HG02970 (cell line): ENCODE data around the gene AANAT.
"Not testable (repeated sequence)": the region's sequence is repeated elsewhere in the genome, so short reads cannot be mapped to it uniquely, and the experiment has no call there.

ENCODE experiments used
- ATAC-seq: cut with Tn5 transposase; IDR thresholded peaks from one replicate; pipeline ENCODE4 v1.9.1; 2021; ENCODE audit warnings: mild to moderate bottlenecking, moderate library complexity, moderate number of reproducible peaks; ENCODE audit not compliant: unreplicated experiment, low FRiP score

The AANAT gene

GRCh38 chr17:76501827-76502307 lies 34.5 kb downstream of the AANAT start:
- ATAC-seq, result no peak

- ATAC-seq, result no peak
Measured at GRCh38 chr17:76502341-76503211, 35.2 kb downstream of the AANAT start.

GRCh38 chr17:76504117-76504516 lies 36.7 kb downstream of the AANAT start:
- no peak for ATAC-seq

GRCh38 chr17:76506408-76507345 lies 39.3 kb downstream of the AANAT start:
- ATAC-seq, result no peak

- ATAC-seq, result not testable (repeated sequence)
Measured at GRCh38 chr17:76508472-76509063, 41.2 kb downstream of the AANAT start.

DNA sequence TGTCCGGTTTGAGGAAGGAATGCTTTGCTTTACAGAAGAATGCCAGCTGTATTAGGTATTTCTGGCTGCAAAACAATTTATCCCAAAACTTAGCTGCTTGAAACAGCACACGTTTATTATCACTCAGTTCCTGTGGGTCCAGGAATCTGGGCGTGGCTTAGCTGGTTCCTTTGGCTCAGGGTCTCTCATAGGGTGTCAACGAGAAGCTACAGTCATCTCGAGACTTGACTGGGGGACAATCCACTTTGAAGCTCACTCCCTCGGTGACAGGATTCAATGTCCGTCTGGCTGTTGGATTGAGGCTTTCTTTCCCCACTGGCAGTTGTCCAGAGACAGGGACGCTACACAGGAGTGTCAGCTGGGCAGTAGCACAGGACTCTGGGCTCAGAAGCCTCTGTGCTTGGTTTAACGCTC lies 43.4 kb downstream of the AANAT start:
- no peak for ATAC-seq

- no peak for ATAC-seq
Measured at GRCh38 chr17:76511668-76512365, 44.4 kb downstream of the AANAT start.

DNA sequence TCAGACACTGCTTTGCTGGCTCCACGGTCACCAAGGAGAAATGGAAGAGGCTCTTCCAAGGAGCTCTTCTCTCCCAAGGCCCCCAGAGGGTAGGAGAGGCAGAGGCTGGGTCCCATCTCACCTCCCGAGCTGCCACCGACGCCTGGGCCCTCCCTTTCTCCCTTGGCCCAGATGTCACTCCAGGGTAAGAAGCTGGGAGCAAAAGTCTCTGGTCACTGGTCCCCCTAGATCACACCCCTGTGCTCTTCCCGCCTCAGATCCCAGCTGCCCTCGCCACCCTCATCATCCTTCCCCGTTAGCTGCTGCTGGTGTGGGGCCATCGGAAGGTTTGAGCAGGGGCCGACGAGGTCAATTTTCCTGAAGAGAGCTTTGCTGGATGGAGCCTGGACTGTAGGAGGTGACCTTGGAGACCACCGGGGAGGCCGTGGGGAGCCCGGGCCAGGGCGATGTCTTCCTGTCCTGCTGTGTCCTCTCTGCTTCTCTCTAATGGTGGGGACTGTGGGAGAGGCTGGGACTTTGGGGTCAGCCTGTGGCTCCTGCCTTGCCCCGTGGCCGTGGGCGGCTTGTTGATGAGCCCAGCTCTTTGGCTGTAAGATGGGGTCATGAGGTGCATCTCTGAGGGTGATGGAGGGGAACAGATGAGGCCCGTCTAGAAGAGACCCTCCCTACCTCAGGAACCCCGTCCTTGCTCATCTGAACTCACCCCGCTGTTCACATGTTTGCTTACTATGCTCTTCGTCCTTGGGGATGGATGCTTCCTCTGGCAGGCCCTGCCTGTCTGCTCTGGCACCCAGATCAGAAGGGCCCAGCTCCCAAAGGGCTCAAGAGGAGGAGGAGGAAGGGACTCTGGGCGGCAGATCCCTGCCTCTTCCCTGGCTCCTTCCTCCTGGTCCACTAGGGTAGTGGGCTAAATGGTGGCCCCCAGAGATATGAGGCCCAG lies 45.2 kb downstream of the AANAT start:
- ATAC-seq, result no peak

GRCh38 chr17:76513306-76513692 lies 45.9 kb downstream of the AANAT start:
- ATAC-seq, result no peak

DNA sequence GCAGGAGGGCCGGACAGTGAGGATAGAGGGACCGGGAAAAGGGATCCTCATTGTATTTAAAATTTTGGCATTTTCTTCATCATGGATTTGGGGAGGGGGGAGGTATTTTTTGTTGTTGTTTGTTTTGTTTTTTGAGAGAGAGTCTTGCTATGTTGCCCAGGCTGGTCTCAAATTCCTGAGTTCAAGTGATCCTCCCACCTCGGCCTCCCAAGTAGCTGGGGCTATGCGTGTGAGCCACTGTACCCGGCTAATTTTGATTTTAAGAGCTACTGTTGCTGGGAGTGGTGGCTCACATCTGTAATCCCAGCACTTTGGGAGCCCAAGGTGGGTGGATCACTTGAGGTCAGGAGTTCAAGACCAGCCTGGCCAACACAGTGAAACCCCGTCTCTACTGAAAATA lies 47.0 kb downstream of the AANAT start:
- not testable (repeated sequence) for ATAC-seq

DNA sequence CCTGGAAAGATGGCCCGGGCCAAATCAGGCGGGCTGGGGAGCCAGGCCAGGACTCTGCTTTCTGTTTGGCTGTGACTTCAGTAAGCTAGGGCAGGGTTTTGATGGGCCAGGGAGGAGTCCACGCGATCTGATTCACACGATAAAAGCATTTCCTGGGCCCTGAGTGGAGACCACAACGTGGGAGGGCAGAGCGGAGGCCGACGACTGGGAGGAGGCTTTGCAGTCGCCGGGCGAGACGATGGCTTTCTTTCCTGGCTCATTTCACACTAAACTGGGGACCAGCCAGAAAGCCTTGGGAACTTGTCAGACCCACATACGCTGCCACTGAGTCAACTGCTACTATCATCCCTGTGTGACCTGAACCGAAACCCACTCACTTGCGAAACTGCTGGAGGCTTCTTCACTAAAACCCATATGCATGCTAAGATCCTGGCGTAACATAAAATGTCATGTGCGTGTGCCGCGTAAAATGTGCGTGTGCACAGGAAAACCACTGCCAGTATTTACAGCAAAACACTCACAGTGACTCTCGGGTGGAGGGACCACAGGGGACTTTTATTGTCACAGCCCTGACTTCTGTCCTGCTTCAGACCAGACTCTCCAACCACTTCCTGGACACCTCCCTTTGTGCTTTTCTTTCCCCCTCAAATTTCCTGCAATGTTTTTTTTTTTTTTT lies 48.0 kb downstream of the AANAT start:
- ATAC-seq, result peak; percentile 58

DNA sequence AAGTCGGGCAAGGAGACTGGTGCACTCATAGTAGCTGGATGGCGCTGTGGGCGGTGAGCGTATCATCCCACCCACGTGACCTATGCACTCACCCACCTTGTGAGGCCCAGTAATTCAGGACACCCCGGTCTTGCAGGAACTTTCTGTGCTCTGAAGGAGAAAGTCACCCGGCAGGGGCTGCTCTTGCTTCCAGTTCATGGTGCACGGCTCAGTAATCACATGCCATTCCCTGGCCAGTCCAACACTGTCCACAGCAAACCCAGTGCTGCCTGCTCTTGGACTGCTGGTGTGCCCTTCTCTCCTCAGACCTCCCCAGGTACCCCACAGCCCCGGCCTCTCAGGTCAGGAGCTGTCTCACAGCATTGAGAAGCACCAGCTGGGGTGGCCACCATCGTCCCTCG lies 50.2 kb downstream of the AANAT start:
- ATAC-seq, result no peak

DNA sequence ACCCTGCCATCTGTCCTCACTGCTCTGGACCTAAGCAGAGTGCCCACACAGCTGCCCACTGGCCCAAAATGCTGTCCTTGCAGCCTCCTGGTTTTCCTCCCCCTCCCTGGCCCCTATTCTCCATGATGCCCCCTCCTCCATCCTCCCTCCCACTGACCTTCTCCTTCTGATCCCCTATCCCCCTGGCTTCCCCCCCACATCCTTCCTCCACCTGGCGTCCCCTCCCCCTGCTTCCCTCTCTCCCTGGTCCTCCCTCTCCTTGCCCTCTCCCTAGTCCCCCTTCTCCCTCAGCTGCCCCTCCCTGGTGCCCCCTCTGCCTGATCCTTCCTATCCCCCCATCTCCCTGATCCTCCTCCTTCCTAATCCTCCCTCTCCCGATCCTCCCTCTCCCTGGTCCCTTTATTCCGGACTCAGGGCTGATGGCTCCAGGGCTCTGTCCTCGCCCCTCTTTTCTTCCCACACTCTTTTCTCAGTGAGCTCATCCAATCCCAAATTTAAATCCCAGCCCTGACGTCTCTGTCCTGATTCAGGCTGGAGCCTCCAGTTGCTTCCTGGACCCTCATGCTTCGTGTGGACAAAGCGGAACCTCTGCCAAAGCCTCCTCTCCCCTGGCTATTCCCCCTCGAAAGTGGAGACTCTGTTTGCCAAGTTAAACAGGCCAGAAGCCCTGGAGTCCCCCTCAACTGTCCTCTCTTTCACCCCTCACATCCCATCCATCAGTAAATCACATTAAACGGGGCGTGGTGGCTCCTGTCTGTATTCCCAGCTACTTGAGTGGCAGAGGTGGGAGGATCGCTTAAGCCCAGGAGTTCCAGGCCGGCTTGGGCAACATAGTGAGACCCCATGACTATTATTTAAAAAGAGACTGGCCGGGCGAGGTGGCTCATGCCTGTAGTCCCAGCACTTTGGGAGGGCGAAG lies 51.9 kb downstream of the AANAT start:
- ATAC-seq, result no peak
